ENCODE results near the gene MRPS34.

MRPS34 gene

GRCh38 chr16:1793578-1794220 lies 20.8 kb upstream of the MRPS34 start, which contains the start of gene IGFALS:
TSS of gene IGFALS (minus strand) at chr16:1793705. CDS start at chr16:1793652, 53 bp downstream.
- TF ChIP-seq CTCF (IDR thresholded peaks at IDR 0.05) = no peak

GRCh38 chr16:1792836-1793577 lies 20.1 kb upstream of the MRPS34 start:
- TF ChIP-seq CTCF (IDR thresholded peaks at IDR 0.05) = no peak

DNA sequence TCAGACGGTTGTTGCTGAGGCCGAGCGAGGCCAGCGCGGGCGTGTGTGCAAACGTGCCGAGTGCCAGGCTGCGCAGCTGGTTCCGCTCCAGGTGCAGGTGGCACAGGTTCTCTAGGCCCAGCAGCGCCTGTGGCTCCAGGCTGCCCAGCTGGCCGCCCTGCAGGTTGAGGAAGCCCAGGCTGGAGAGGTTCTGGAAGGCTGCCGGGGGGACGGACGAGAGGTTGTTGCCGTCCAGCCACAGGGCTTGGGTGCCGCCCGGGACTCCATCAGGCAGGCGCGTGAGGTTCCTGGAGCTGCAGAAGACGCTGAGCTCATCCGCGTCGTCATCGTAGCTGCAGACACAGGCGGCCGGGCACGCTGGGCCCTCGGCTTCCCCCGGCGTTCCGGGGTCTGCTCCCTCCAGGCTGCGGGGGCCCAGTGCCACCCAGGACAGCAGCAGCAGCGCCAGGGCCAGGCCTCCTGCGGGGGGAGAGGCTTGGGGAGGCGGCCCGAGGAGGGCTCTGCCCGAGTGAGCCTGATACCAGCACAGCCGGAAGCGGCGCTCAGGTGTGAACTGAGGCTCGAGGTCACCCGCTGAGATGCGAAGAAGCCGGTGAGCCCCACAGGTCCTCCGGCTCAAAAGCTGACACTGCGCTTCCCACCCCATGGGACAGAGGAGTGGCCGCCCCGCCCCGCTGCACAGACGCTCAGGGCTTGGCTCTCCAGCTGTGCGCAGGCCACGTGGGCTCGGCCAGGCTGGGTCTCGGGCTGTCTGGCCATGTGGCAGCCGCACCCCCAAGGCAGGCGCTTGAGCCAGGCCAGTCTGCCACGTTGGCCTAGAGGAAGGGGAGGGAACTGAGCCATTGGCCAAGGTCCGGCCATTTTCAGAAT lies 19.2 kb upstream of the MRPS34 start:
- no peak for TF ChIP-seq CTCF (IDR thresholded peaks at IDR 0.05)

- TF ChIP-seq CTCF (IDR thresholded peaks at IDR 0.05) = no peak
These were observed 18.5 kb upstream of the MRPS34 start for GRCh38 chr16:1791256-1791942.

DNA sequence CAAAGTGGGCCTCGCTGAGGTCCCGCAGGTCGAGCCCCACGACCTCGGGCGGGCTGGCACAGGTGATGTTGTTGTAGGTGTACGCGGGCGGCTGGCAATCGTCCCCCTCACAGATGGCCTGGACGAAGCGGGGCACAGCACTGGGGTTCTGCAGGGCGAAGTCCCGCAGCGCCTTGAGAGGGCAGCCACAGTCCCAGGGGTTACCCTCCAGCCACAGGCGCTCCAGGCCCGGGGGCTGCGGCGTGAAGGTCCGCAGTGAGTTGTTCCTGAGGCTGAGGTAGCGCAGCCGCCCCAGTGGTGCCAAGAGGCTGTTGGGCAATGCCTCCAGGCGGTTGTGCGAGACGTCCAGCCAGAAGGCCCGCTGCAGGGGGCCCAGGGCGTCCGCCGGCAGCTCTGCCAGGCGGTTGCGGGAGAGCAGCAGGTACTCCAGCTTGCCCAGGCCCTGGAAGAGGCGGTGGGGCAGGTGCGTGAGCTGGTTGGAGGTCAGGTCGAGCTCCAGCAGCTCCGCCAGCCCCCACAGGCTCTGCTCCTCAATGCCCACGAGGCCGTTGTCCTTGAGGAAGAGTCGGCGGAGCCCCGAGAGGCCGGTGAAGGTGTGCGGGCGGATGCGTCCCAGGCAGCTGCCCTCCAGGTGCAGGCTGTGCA lies 17.8 kb upstream of the MRPS34 start:
- no peak for TF ChIP-seq CTCF (IDR thresholded peaks at IDR 0.05)

DNA sequence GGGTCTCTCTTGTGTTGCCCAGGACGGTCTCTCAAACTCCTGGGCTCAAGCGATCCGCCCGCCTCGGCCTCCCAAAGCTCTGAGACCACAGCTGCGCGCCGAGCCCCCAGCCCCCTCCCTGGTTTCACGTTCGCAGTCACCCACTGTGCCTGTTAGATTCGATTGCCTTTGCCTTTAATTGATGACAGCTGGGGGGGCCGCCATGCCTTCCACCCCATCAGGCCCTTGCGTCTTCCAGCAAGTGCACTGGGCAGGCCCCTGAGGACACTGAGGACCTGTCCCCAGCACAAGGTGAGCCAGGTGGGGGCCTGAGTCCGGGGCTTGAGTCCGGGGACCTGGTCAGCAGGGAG lies 17.3 kb upstream of the MRPS34 start:
- TF ChIP-seq CTCF (IDR thresholded peaks at IDR 0.05) = no peak

- no peak for TF ChIP-seq CTCF (IDR thresholded peaks at IDR 0.05)
These were observed 16.7 kb upstream of the MRPS34 start for GRCh38 chr16:1789643-1790045.
